ENCODE data around the gene SNX10.

SNX10 gene

DNA sequence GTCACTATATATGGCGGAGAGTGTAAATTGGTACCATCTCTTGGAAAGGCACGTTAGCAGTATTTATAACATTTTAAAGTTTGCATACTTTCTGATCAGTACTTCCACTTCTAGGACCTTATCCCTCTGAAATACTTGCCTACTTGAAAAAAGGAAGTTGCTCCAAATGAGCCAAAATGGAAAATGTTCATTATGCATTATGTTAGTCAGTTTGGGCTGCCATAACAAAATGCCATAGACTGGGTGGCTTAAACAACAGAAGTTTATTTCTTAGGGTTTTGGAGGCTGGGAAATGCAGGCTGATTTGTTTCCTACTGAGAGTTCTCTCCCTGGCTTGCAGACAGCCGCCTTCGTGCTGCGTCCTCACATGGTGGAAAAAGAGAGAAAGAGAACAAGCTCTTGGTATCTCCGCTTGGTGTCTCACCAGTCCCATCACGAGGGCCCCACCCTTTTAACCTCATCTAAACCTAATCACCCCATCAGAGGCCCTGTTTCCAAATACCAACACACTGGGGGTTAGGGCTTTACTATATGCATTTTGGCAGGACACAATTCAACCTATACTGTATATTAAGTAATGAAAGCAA is 6.9 kb downstream of the SNX10 start:
- no peak for DNase-seq

DNA sequence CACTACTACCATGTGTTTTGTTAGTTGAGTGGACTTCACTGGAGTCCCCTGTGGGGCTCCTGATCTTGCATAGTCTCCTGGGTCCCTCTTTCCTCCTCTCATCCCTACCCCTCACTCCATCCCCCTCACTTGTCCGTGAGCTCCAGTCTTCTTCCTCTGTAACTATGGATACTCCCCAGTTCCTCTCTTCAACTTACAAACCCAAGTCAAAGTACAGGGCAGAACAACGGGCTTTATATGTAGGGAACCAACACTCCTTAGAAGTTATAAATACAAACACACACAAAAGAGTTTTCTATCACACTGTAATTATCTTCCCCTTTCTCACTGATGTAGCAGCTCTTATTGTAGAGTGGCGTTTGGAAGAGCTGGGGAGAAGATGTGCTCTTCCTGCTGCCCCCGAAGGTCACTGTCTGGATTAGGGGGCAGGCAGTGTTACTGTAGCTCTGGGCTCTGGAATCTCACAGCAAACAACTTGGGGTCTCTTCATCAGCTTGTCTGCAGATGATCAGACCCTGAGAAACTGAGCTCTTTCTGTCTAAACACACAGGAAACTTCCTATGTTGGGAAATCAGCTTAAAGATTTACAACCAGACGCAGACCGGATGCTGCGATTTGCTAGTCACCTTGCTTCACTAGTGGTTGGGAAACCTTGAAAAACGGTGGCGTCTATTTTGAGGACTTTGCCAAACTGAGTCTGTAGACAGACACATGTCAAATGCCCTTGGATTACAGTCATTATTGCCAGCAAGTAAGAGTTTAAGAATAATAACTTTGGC is 13.6 kb downstream of the SNX10 start:
- no peak for DNase-seq

DNA sequence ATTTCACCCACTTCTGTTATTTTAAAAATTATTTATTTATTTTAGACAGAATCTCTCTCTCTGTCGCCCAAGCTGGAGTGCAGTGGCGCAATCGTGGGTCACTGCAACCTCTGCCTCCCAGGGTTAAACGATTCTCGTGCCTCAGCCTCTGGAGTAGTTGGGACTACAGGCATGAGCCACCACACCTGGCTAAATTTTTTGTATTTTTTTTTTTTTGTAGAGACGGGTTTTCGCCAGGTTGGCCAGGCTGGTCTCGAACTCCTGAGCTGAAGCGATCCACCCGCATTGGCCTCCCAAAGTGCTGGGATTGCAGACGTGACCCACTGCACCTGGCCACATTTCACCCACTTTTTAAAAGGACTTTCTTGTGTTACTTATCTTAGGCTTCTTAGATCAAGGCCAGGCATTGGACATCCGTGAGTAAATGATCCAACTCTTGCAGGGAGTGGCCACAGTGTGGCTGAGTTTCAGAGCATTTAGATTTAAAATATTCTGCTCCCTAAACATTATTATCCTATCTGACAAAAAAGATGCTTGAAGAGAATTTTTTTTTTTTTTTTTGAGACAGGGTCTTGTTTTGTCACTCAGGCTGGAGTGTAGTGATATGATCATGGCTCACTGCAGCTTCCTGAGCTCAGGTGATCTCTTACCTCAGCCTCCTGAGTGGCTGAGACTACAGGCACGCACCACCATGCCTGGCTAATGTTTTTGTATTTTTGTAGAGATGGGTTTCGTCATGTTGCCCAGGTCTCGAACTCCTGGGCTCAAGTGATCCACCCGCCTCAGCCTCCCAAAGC is 14.4 kb downstream of the SNX10 start:
- DNase-seq, result no peak

DNA sequence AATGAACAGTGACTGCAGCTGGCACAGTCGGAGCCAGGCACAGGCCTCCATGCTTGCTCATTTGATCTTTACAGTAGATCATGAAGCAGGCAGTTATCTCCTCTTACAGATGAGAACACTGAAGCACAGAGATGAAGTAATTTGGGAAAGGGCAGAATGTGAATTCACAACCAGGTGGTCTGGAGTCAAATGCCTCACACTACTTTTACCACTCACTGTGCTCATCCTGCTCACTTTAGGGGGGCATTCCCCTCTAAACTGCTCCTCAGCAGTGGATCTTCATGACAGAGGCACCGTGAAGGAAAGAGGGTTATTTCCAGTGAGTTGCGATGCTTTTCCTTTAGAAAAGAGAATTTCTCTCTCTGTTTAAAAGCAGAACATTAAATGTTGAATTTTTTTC is 15.1 kb downstream of the SNX10 start:
- no peak for DNase-seq

- DNase-seq, result no peak
Measured at GRCh38 chr7:26307226-26307625, 15.6 kb downstream of the SNX10 start.

DNA sequence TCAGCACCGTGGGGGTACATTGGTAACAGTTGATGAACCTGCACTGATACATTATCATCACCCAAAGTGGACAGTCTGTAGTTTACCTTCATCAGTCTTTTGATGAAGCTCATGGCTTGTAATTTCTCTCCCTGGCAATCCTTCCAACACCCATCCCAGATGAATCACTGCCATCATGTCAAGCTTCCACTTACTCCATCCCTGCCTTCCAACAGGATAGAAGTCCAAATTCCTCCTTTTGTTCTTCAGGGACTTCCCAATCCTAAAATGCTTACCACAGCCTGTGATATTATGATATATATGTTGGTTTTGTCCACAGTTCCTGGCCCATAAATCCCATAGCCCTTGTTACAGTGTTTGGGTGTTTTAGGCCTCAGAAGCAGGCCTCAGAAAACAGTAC is 16.1 kb downstream of the SNX10 start:
- DNase-seq, result no peak

- no peak for DNase-seq
Measured at GRCh38 chr7:26308551-26308950, 16.9 kb downstream of the SNX10 start.

DNA sequence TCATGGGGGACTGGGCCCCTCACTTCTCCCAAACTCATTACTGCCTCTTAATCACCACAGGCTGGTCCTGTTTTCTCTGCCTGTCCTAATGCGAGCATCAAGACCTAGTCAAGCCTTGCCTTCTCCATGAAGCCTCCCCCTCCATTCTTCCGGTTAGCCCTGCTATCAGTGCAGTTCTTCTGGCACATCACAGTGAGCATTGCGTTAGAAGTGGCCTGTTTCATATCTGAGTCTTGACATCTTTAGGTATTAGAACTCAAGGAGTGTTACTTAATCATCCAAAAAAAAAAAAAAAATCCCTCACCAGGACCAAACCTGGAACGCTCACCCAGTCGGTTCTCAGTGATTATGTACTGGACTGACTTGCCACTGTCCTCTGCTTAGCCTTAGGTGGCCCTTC is 17.4 kb downstream of the SNX10 start:
- no peak for DNase-seq

- no peak for DNase-seq
Measured at GRCh38 chr7:26311798-26312197, 20.1 kb downstream of the SNX10 start.

DNA sequence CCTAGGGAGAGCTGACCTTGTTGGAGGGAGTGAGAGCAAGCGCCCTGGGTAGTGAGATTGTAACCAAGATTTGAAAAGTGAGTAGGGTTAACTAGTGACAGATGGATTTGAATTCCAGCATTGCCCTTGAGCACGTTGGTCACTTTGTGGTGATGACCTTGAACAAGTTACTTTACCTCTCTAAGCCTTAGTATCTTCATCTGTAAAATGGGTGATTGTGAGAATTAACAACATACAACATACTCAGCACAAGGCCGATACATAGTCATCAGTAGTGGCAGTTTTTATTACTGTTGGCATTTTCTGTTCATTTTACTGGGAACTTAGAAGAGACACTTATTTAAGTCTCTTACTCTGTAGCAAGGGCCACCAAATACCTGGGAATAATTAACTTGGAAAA is 25.5 kb downstream of the SNX10 start:
- DNase-seq, result no peak

DNA sequence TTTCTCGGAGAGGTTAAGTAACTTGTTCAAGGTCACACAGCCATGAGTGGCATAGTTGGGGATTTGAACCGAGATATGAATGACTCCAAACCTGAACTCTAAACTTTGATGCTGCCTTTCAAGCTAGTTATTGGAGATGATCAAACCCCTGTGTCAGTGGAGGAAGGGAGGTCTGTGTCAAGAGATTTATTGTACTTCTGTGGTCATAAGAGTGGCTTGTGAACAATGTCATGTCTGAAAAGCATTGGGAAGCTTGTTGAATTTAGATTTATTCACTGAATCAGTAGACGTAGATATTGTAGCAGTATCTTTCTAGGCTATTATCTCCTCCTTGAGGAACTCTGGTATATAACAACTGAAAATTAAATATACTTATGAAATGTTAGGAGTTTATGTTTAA is 27.3 kb downstream of the SNX10 start:
- DNase-seq, result no peak

GRCh38 chr7:26319636-26320035 is 28.0 kb downstream of the SNX10 start:
- DNase-seq, result no peak

DNA sequence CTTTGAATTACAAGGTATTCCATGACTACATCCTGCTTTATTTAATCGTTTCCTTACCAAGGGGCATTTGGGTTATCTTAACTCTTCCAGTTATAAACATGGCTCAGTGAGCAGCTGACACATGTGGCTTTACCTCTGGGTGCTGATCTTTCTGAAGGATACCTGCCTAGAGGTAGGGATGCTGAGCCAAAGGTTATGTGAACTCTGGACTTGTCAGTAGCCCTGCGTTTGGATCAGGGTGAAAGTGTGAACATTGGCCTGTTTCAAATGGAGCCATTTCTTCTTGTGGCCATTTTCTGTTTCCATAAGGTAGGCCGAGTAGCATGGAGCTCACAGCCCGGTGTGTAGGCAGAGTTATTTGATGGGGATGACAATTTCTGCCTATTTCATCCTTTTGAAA is 29.2 kb downstream of the SNX10 start:
- DNase-seq, result no peak

- no peak for DNase-seq
Measured at GRCh38 chr7:26321435-26321834, 29.8 kb downstream of the SNX10 start.

DNA sequence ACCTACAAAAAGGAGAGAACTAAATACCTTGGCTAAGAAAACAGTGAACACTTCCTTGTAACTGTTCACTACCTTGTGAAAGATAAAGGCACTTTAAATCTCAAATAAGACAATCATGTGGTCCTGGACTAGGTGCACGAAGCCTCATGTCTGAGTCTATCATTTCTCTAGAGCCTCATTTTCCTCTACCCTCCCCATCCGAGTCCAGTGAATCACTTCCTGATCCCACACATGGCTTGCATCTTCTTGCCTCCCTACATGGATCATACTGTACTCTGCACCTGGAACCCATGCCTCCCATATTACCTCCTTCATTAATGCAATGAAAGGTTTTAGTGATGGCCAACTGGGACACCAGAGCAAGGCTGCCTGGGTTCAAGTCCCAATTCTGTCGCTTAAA is 34.5 kb downstream of the SNX10 start:
- DNase-seq, result no peak

- no peak for DNase-seq
Measured at GRCh38 chr7:26328498-26329390, 37.1 kb downstream of the SNX10 start.

DNA sequence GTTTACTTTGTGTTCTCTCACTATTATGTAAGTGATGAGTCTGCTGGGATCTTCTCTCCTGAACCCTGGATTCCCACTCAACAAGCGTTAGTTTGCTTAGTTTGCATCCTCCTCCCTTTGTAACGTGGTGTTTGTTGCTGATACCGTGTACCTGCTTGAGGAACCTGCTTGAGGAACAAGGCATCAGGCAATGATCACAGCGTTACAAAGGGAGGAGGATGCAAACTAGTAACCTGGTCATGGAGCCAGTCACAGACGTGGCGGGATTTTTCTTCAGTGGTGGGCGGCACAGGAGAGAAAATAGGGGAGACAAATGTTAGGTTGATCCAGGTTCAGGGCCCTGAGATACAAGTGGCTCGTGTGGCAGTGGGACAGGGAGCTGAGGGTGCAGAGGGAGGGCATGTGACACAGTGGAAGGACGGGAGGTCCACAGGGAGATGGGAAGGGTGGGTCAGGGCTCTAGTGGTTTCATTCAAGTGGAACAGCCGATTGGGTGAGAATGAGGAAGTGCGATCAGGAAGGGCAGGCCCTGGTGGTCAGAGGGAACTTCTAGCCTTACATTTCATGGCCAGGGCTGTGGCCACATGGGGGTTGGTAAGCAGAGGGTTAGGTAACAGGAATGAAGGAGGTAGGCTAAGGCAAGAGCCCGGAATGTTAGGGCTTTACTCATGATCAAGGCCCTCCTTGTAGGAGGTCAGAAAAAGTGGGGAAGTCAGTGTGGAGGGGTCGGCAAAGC is 38.0 kb downstream of the SNX10 start:
- DNase-seq, result no peak

- no peak for DNase-seq
Measured at GRCh38 chr7:26331113-26331512, 39.5 kb downstream of the SNX10 start.

DNA sequence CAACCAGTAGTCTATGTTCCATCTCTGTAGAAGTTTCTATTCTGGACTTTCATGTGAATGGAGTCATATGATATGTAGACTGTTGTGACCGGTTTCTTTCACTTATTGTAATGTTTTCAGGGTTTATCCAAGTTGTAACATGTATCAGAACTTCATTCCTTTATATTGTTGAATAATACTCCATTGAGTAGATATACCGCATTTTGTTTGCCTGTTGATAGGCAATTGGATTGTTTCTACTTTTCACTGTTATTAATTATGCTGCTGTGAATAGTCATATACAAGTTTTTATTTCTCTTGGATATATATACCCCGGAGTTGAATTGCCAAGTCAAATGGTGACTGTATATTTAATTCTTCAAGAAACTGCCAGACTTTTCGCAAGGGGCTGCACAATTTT is 40.1 kb downstream of the SNX10 start:
- no peak for DNase-seq

DNA sequence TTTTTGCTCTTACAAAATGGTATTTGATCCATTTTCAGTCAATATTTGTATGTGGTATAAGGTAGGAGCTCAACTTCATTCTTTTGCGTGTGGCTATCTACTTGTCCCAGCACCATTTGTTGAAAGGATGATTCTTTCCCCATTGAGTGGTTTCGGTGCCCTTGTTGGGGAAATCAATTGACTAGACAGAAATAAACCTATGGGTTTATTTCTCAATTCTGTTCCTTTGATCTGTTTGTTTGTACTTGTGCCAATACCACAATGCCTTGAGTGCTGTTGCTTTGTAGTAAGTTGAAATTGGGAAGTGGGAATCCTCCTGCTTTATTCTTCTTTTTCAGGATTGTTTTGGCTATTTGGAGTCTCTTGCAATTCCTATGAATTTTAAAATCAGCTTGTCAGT is 41.0 kb downstream of the SNX10 start:
- DNase-seq, result no peak

- DNase-seq, result no peak
Measured at GRCh38 chr7:26334166-26334859, 42.7 kb downstream of the SNX10 start.
